Spleen (tissue), 11 donors: ENCODE data around the gene GJB4. TPM values are rescaled to one million over a fixed set of nuclear protein-coding genes. Genes with fewer than 3 reads are reported as not detected.
A peak's percentile ranks its signal among the peaks of the same experiment; 100 is the strongest.

ENCODE experiments used
- DNase-seq: peaks from one replicate; pipeline ENCODE4 v3.0.0-alpha.2; 2020
- H3K27ac ChIP-seq, 8 donors: fragments of 200-600 bp; sonication (generic) in 7 of 8; 1 replicate in 4 of 8; 2 replicates in 4 of 8; pipeline versions ENCODE4 v1.5.0 to v1.8.0; 2016 to 2021; ENCODE audit warnings: inconsistent platforms in 4 of 8, mild to moderate bottlenecking in 4 of 8, moderate library complexity in 1 of 8
- H3K27me3 ChIP-seq, 7 donors: fragments of 200-600 bp; sonication (generic) in 6 of 7; replicated peaks in 1 of 7; 1 replicate in 4 of 7; 2 replicates in 3 of 7; pipeline versions ENCODE4 v1.5.0 to v1.8.0; 2016 to 2021; ENCODE audit warnings: inconsistent platforms in 3 of 7, mild to moderate bottlenecking in 1 of 7
- H3K36me3 ChIP-seq, 6 donors: fragments of 200-600 bp; sonication (generic) in 5 of 6; 1 replicate in 4 of 6; 2 replicates in 2 of 6; pipeline versions ENCODE4 v1.5.0 to v1.8.0; 2016 to 2021; ENCODE audit warnings: inconsistent platforms in 2 of 6
- H3K4me1 ChIP-seq, 6 donors: fragments of 200-600 bp; sonication (generic) in 5 of 6; 1 replicate in 3 of 6; 2 replicates in 3 of 6; pipeline versions ENCODE4 v1.5.0 to v1.8.0; 2016 to 2021; ENCODE audit warnings: inconsistent platforms in 3 of 6
- H3K4me3 ChIP-seq, 8 donors: fragments of 200-600 bp; sonication (generic) in 7 of 8; 1 replicate in 4 of 8; 2 replicates in 4 of 8; pipeline versions ENCODE4 v1.5.0 to v1.8.0; 2016 to 2021; ENCODE audit warnings: inconsistent platforms in 4 of 8, mild to moderate bottlenecking in 4 of 8, moderate library complexity in 2 of 8
- H3K9me3 ChIP-seq, 8 donors: fragments of 200-600 bp; sonication (generic) in 7 of 8; 1 replicate in 4 of 8; 2 replicates in 4 of 8; pipeline versions ENCODE4 v1.5.0 to v1.8.0; 2016 to 2021; ENCODE audit warnings: inconsistent platforms in 4 of 8
- CTCF ChIP-seq, 11 experiments: fragments of 200-600 bp in 7 of 11; fragments of 450-650 bp in 4 of 11; sonication (generic) in 4 of 11; IDR thresholded peaks in 8 of 11; conservative IDR thresholded peaks in 3 of 11; 1 replicate in 7 of 11; 2 replicates in 4 of 11; pipeline versions ENCODE4 v1.4.0 to v1.8.0; 2016 to 2021; ENCODE audit warnings: antibody characterized with exemption in 11 of 11, inconsistent platforms in 4 of 11, mild to moderate bottlenecking in 1 of 11
- POLR2A ChIP-seq, 3 donors: fragments of 450-650 bp; IDR thresholded peaks; one replicate each; pipeline ENCODE4 v1.5.1; 2017; ENCODE audit warnings: antibody characterized with exemption in 3 of 3, mild to moderate bottlenecking in 1 of 3
- POLR2AphosphoS5 ChIP-seq, 3 donors: sonication (generic); formaldehyde crosslinking; IDR thresholded peaks; one replicate each; pipeline ENCODE4 v1.5.1; 2017; ENCODE audit warnings: antibody characterized with exemption in 3 of 3
- WGBS, 5 donors: extraction: QIAGEN DNeasy Blood & Tissue Kit in 3 of 5; methylation state at CpG; one replicate each; pipeline versions ENCODE4 v1.1.5 to v1.1.7; 2013 to 2018; 5-methylcytosine and 5-hydroxymethylcytosine counted together
- intact Hi-C: fragments of 100-400 bp; cut with DNase I; formaldehyde crosslinking; loops from one replicate; pipeline ENCODE4 v1.15.0; 2023; ENCODE audit warnings: low total_unique reads
- polyA plus RNA-seq, 3 donors: library from polyadenylated mRNA; stranded (reverse); fragments of 200-250 nt; gene quantifications; one replicate each; pipeline ENCODE4 v1.2.1, GENCODE V29; 2013
- total RNA-seq, 7 donors: library from RNA; depleted of rRNA in 3 of 7; stranded (reverse); fragments of >200 nt in 3 of 7; fragmentation: NEBNext Ultra II Directional in 4 of 7; extraction: Animal tissue kit (Norgen Biotek cat#: 25700) in 4 of 7; gene quantifications; one replicate each; pipeline versions ENCODE4 v1.1.0 to v1.2.1, GENCODE V29; 2016 to 2021
- donor health status: healthy with polysubstance abuse.
- donor health status: DM: no; HTN: no; CAD: no; lungs with moderate emphysema.
- donor health status: DM: no; HTN: no; CAD: no.
- donor health status: Bipolar disorder and iron deficiency.
- donor health status: healthy.
- donor health status: DM: no; HTN: no; CAD: no.
- donor health status: DM: yes; HTN: yes; CAD: no.

The GJB4 gene
- total and polyA plus RNA-seq, 10 donors = not detected

GRCh38 chr1:34795916-34796315, 36.4 kb downstream of the GJB4 start:
- intact Hi-C loops = no loop called here
- Histone ChIP-seq H3K4me1 (peaks cover 0 to 20% (median 13%) of the 10 kb centered on the region in 6 donors), H3K27me3 (peaks cover 0 to 36% (median 18%) of the 10 kb centered on the region in 7 donors), H3K9me3 (no peaks in the 10 kb centered on the region), H3K27ac (no peak overlapping the region), H3K36me3 (no peaks in the 10 kb centered on the region), H3K4me3 (peak overlapping the region in 5 of 8 donors; percentile 14 to 60 (median 28))
- 80 to 91% (median 85%) methylated on average over 6 of the region's 6 CpGs for WGBS, 5 donors
- DNase-seq = no peak
- TF ChIP-seq POLR2AphosphoS5 (IDR thresholded peaks at IDR 0.05) (no peak), POLR2A (IDR thresholded peaks at IDR 0.05) (no peak), CTCF (IDR thresholded peaks at IDR 0.05 in 8 of 11, conservative IDR thresholded peaks at IDR 0.05 in 3 of 11) (no peak)

GRCh38 chr1:34796990-34797389, 37.5 kb downstream of the GJB4 start:
- DNase-seq = no peak
- H3K4me1 ChIP-seq = peaks cover 0 to 17% (median 11%) of the 10 kb centered on the region in 6 donors
- H3K27ac ChIP-seq = no peak overlapping the region
- intact Hi-C loops = no loop called here
- TF ChIP-seq POLR2AphosphoS5 (IDR thresholded peaks at IDR 0.05) (no peak), CTCF (IDR thresholded peaks at IDR 0.05 in 8 of 11, conservative IDR thresholded peaks at IDR 0.05 in 3 of 11) (no peak), POLR2A (IDR thresholded peaks at IDR 0.05) (no peak)
- whole genome bisulfite sequencing, 5 donors = 73 to 88% (median 83%) methylated on average over 6 of the region's 6 CpGs
- H3K27me3 ChIP-seq = peaks cover 0 to 25% (median 13%) of the 10 kb centered on the region in 7 donors
- peak overlapping the region in 3 of 8 donors; percentile 28 to 60 (median 34) for H3K4me3 ChIP-seq
- no peaks in the 10 kb centered on the region for H3K36me3 ChIP-seq
- no peaks in the 10 kb centered on the region for H3K9me3 ChIP-seq

- DNase-seq = no peak
- 60 to 95% (median 80%) methylated on average over 6 of the region's 6 CpGs for WGBS, 5 donors
- H3K27ac ChIP-seq = no peak overlapping the region
These were observed 40.7 kb downstream of the GJB4 start for GRCh38 chr1:34800214-34800613.

GRCh38 chr1:34803770-34804169, 44.2 kb downstream of the GJB4 start:
- H3K9me3 ChIP-seq = peaks cover 0 to 15% (median 8%) of the 10 kb centered on the region in 8 donors
- H3K27me3 ChIP-seq = no peaks in the 10 kb centered on the region
- H3K36me3 ChIP-seq = peaks cover 0 to 3% (median 0%) of the 10 kb centered on the region in 6 donors
- 92 to 99% (median 96%) methylated on average over 3 of the region's 3 CpGs for WGBS, 5 donors
- no peak overlapping the region for H3K4me3 ChIP-seq
- TF ChIP-seq POLR2A (IDR thresholded peaks at IDR 0.05) (no peak), POLR2AphosphoS5 (IDR thresholded peaks at IDR 0.05) (no peak), CTCF (IDR thresholded peaks at IDR 0.05 in 8 of 11, conservative IDR thresholded peaks at IDR 0.05 in 3 of 11) (no peak)
- no peaks in the 10 kb centered on the region for H3K4me1 ChIP-seq
- no peak overlapping the region for H3K27ac ChIP-seq
- intact Hi-C loops = no loop called here
- no peak for DNase-seq

More at GRCh38 chr1:34800214-34800613, 40.7 kb downstream of the GJB4 start:
- H3K4me3 ChIP-seq = no peak overlapping the region
- no peaks in the 10 kb centered on the region for H3K4me1 ChIP-seq
- TF ChIP-seq POLR2AphosphoS5 (IDR thresholded peaks at IDR 0.05) (no peak), CTCF (IDR thresholded peaks at IDR 0.05 in 8 of 11, conservative IDR thresholded peaks at IDR 0.05 in 3 of 11) (no peak), POLR2A (IDR thresholded peaks at IDR 0.05) (no peak)
- peaks cover 0 to 3% (median 0%) of the 10 kb centered on the region in 6 donors for H3K36me3 ChIP-seq
- H3K9me3 ChIP-seq = peaks cover 0 to 15% (median 8%) of the 10 kb centered on the region in 8 donors
- intact Hi-C loops = no loop called here
- no peaks in the 10 kb centered on the region for H3K27me3 ChIP-seq
